ENCODE data around the gene CDC14A.

GRCh38 chr1:100423832-100424337 is 71.6 kb downstream of the CDC14A start:
- TF ChIP-seq, protein P1, sequence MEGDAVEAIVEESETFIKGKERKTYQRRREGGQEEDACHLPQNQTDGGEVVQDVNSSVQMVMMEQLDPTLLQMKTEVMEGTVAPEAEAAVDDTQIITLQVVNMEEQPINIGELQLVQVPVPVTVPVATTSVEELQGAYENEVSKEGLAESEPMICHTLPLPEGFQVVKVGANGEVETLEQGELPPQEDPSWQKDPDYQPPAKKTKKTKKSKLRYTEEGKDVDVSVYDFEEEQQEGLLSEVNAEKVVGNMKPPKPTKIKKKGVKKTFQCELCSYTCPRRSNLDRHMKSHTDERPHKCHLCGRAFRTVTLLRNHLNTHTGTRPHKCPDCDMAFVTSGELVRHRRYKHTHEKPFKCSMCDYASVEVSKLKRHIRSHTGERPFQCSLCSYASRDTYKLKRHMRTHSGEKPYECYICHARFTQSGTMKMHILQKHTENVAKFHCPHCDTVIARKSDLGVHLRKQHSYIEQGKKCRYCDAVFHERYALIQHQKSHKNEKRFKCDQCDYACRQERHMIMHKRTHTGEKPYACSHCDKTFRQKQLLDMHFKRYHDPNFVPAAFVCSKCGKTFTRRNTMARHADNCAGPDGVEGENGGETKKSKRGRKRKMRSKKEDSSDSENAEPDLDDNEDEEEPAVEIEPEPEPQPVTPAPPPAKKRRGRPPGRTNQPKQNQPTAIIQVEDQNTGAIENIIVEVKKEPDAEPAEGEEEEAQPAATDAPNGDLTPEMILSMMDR (IDR thresholded peaks at IDR 0.05; ENCODE audit: insufficient read depth, low read length): no peak
- no peak for TF ChIP-seq REST (IDR thresholded peaks at IDR 0.05; ENCODE audit: insufficient replicate concordance, low read depth)
- no peak for TF ChIP-seq POLR2AphosphoS5 (IDR thresholded peaks at IDR 0.05; ENCODE audit: low read depth)
- TF ChIP-seq SPI1 (IDR thresholded peaks at IDR 0.05; ENCODE audit: borderline replicate concordance, low read depth): no peak
- no peak for TF ChIP-seq GABPA (IDR thresholded peaks at IDR 0.05; ENCODE audit: low read depth)
